ENCODE data around the gene ERLIN1.
A peak's percentile ranks its signal among the peaks of the same experiment; 100 is the strongest.

ERLIN1 gene

DNA sequence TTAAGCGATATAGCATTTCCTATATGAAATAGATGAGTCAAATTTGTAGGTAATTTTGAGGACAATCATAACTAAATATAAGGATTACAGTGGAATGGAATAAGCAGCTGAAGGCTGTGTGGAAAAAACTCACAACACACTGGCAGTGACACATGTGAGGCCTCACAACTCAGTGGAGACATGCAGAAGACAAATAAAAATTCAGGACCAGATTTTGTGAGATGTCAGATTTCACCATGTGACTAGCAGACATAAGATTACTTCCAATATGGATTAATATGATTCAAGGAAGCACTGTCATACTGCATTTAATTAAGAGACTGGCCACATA lies 17.6 kb downstream of the ERLIN1 start:
- no peak for DNase-seq

DNA sequence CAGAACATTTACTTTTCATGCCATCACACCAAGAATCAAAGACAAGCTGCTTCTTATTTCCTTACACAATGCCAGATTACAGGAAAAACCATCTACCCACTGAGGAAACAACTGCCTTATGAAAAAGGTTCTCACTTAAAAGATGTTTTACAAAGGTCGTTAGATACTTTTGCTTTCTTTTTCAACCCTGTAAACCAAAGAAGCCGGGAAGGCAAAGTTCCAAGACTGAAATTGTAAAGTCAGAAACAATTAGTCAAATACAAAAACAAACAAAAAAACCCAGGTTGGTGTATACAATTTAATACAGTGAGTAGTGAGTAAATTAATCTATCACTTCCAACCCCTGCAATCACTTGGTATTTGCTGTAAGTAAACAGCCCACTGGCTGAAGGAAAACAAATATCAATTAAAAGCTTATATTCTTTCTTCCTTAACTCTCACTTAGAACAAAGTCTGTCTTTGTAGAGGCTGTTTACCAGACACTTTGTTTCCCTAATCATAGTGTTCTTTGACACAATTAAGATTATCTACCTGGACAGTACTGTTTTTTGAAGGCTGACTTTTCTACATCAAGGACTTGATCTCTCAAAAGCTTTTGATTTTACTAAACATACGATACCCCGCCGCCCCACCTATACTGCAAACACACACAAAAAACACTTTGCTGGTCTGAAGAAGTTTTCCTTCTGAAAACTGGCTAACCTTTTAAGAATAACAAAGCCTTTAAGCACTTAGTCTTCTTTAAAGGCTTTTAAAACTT lies 18.1 kb downstream of the ERLIN1 start:
- no peak for DNase-seq

DNA sequence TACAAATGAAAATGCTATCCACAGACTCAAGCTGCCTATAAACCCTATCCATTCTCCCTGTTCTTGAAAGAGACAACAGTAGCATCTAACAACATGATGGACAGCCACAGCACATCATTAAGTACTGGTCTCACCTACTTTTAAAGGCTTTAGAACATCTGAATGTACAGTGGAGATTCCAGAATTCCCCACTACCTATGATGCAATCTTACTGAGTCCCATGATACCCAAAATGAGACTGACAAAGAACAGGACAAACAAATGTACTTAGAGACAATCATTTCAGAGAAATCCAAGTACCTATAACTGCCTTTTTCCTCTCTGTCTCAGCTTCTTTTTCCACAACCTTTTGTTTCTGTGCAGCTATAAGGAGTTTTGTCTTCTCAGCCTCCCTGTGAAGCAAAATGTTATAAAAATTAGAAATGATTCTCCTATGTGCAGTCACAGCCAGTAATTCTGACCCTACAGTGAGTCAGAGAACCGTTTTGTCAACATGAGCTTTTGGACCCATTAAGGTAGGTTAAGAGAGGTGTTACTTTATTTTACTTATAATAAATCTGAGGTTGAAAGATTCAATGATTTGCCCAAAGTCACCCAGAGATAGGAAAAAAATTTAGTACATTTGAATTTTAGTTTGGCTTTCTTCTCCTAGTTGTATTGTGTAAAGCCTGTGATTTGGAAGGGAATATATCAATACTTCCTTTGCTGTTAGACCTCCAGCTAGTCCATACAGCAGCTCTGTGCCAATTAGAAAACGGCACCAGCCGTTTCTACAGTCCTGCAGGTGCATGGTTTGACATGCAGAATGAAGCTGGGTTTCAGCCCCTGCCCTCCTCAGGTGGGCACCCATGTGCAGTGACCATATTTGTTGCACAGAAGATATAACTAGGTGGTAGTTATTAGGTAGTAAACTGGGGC lies 21.9 kb downstream of the ERLIN1 start:
- no peak for DNase-seq

DNA sequence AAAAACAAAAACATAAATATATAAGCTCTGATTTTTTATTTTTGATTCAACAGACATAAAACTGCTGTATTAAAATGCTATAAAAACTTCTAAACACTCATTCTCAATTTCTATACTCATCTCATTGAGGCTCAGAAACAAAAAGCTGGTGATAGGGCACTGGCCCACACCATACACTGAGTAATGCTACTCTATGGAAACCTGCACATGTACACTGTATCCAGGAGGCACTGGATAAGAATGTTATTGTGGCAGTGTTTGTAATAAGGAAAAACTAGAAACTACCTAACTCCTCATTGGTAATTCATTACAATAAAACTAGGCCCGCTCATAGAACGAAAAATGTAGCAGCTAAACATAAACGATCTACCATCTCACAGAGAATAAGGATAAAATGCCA lies 23.1 kb downstream of the ERLIN1 start:
- DNase-seq, result no peak

DNA sequence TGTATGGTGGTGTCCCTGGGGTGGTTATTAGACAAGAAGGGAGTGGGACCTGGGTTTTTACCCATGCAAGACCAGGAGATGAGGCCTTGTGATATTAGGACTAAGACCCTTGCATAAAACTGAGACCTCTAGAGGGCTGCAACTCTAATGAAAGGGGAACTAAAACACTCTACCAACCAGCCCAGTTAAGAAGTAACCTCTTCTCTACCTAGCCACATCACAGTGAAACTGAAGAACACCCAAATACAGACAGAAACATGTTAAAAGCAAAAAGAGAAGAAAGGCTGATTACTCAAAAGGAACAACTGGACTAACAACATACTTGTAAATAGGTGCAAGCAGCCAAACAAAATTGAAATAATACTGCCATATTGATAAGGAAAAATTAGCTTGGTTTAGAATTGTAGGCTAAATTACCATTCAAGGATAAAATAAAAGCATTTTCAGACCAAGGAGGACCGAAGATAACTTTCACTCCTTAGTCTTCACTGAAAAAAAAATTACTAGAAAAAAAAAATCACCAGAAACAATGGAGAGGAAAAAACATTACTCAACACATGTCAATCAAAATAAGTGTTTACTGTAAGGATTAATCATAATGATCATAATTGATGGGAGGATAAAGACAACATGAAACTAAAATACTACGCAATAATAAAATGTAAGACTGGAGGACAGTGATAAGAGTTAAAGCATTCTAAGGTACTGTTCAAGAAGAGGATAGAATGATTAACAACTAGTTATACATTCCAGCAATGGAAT lies 27.6 kb downstream of the ERLIN1 start:
- DNase-seq, result no peak

DNA sequence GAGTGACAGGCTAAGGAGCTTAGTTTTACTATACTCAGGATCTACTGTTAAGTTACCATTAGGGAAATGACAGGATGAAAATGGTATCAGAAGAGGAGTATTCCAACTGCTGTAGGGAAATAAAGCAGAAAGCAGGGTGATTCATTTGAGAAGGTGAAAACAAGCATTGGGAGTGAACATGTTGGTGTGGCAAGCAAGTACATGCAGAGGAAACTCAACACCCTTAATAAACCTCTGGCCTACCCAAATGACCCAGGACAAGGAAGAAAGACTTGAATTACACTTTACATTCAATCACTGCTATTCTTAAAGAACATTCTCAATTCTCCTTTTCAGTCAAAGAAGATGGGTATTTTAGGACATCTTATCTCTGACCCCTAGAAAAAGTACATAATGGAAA lies 28.7 kb downstream of the ERLIN1 start:
- DNase-seq, result no peak

DNA sequence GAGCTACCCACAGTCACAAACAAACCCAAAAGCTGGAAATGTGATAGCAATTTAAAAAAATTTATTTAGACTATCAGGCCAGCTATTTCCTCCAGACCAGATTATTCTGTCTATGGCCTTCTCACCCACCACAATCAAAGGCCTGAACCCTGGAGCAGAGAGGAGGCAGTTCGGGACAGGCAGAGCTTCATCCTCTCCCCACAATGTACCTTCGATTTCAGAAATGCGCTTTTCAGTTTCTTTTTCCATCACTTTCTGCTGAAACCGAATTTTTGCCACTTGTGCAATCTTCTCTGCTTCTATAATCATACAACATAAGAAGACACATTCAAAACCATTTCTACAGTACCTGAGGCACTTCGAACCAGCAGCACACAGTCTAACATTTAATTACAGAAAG lies 29.9 kb downstream of the ERLIN1 start:
- no peak for DNase-seq

DNA sequence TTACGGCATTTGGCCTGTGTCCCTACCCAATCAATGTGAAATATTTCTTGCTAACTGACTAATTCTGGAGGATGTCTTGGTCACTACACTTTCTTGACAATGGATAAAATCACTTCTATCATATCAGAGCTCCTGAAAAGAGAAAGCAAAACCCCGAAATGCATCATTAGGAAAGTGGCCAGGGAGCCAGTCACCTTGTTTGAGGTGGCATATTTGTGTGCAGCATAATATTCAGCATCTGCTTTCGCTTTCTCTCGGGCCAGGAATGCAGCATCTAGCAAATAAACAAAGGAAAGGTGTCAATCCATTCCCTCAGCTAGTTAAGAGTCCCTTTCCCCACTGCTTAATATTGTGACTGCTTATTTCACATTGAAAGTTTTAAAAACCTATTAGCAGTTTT lies 31.2 kb downstream of the ERLIN1 start:
- DNase-seq, result no peak

DNA sequence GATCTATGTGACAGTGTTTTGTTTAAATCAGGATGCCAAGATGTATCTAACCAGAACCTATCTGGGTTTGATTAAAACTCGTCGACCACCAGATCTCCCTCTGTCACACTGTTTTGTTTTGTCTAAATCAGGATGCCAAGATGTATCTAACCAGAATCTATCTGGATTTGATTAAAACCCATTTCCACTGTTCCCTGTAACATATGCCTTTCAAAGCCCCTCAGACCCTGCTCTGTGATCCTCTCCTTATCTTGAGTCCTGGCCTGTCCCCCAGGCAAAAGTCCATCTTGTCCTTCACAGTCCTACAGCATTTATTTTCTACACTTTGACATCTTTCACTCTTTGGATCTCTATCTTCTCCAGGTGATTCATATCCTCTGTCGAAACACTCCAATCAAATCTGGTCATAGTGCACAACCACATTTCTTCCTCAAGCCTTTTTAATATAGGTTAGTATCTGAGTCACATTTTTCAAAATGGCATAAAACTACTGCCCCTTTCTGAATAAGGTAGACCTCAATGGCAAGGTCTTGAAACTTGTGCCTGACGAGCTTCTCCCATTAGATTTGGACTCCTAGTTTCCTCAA lies 32.5 kb downstream of the ERLIN1 start:
- no peak for DNase-seq

DNA sequence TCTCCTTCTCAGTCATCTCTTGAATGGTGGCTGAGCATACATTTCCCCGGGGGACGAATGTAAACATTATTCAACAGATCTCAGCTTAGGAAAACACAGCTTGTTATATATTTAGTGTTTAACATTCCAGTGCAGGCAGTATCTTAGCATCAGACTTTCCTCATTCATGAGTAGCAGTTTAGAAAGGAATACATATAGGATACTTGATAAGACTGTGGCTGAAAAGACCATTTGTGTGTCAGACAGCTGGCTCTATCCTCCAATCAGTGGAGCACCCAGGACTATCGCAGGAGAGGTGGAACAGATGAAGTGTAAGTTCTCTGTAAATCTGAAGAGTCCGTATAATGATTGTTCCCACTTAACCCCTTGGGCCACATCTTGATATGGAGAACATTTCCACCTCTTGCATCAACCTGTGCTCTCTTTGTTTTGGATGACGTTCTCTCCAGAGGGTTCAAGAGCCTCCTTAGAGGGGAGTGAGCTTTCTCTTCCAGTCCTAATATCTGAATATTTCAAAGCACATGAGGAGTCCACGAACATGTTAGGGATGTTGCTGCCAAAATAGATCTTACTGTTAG lies 34.0 kb downstream of the ERLIN1 start:
- DNase-seq, result no peak

DNA sequence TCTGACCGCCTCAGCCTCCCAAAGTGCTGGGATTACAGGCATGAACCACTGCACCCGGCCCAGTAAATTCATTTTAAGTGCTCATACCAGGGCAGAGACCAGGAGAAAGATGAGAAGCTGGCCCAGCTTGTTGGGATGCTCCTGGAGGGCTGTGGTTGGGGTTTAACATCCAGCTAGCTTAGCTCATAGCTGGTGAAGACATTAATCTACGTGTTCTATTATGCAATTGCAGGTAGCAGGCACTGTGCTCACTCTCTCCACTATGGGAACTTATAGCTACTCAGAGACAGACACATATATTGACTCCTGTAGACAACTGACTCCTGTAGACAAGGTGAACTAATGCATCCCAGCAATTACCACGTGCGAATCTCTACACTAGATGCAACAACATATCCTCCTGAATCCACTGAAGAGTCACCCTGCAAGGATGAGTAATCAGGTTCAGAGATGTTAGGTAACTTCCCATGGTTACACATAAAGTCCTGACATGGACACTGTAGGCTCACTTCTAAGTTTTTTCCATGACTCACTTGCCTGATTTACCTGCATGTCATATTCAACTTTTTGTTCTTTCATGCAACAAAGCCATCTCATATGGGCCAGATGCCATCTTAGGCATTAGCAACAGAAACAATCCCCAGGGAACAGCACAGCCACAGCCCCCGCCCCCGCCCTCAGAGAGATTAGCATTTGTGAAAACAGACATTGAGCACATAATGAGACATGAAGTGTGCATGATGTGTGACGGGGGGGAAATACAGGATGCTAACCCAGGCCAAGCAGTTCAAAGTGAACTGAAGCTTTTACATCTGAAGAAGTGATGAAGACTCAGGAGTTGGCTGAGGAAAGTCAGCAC lies 37.2 kb downstream of the ERLIN1 start:
- DNase-seq, result peak; percentile 11

DNA sequence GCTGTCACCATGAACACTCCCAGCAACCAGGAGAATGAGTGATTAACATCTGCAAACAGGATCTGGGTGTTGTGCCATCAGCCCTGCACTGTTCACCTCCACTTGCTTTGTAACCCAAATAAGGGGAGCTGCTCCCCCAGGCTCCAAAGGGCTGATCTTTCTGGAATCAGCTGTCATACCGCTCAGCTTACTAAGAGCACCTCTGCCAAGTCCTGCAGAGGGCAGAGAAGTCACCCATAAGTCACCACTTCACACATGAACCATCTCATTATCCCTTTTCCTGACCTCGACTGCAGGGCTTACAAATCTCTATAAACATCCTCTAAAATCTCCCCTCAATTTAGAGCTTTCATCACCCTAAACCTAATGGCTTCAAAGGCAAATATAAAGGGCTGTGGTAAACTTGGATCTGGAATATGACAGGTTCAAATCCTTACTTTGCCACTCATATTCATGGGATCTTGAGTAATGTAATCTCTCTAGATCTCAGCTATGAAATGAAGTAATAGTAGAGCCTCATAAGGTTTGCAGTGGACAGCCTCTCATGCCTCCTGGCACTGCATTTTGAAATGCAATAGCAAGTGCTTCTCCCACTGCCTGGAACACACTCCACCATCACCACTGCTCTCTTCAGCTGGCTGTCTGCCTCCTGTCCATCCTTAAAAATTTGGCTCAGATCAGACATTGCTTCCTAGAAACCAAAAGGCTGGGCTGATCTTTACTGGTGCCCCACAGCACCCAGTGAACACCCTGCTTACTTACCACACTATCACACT lies 38.8 kb downstream of the ERLIN1 start:
- no peak for DNase-seq

DNA sequence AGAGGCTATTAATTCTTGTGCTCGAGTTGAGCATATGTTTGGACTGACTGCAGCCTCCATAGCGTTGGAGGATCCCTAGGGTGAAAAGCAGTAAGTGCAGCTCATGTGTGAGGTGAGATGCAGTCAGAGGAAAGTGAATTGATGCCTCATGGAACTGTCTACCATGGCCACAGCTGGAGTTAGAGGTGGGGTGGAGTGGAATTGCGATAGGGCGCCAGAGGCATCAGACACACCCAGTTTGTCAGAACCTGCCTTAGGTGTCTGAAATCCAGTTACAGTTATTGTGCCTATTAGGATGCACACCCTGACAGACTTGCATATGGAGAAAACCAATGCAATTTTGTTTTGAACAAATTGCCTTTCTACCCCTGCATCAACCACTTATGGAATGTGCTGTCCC lies 39.4 kb downstream of the ERLIN1 start:
- no peak for DNase-seq

DNA sequence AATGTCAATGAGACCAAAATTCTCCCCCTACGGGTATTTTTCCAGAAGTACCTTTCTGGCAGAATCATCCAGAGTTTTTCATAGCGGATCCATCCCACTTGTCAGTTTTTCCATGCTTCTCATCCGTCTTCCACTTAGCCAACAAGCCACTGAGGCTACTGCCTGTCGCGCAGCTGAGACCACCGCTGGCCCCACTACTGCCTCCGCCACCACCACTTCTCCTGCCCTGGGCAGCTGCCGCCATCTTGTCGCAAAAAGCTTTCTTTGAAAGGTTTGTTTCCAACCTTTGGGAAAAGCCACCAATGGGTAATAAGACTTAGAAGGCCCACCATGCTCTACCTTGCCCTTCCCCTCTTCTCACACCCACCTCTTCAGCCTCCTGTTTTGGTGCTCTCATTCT lies 42.1 kb downstream of the ERLIN1 start:
- DNase-seq, result no peak

DNA sequence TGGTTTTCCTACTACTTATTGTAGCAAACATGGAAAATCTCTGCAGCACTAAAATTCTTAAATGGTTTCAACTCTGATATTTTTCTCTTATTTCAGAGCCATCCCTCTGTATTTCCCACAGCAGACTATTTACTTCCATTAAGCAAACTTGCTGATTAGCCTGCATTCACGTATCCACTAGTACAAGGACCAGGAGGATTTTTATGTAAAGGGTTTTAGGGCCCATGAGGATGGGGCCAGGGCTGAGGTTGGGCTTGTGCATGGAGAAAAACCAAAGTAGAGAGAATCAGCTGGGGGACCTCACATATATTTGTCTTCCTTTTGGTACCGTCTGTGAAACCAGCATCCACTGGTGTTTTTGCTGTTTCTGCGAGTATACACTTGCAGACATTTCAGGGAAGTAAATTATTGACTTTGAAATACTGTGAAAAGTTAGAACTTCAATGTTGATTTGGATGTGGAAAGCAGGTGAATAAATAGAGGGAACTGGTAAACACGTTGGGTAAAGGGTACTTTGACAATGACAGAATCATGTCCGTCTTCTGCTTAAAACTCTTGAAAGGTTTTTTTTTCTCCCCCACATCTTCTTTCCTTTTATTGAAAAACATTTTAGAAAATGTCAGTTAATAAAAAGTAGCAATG lies 44.3 kb downstream of the ERLIN1 start:
- DNase-seq, result no peak

DNA sequence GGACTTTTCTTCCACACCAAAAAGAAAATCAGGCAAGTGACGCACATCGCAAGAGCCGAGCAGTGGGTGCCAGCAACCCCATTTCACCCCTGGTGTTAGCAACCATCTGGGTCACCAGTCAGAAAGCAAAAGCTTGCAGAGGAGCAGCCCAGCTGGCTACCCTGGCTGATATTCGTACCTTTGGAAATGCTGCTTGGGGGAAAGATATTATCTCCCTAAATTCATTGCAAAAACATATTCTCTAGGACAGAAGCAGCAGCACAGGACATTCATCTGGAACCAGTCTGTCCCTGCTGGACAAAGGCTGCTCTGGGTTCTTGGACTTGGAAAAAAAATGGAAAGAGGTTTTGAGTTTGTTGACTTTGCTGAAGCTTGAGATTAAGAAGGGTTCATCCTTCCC lies 45.8 kb downstream of the ERLIN1 start:
- DNase-seq, result no peak

DNA sequence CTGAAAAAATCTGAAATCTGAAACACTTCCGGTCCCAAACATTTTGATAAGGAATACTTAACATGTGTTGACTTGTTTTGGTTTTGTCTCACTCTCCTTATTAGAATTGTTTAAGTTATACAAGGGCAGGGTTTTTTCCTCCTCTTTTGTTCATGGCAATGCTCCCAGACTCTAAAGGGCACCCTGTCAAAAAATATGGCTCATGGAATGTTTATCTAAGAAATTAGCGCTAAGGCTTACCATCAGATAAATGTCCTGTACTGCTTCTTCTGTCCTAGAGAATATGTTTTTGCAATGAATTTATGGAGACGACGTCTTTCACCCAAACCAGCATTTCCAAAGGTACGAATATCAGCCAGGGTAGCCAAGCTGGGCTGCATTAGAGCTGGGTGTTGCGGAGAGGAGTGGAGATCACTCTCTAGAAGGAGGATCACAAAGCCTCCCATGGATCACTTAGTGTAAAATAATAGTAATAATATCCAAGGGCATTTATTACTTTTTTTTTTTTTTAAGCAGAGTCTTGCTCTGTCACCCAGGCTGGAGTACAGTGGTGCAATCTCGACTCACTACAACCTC lies 46.8 kb downstream of the ERLIN1 start:
- DNase-seq, result no peak

DNA sequence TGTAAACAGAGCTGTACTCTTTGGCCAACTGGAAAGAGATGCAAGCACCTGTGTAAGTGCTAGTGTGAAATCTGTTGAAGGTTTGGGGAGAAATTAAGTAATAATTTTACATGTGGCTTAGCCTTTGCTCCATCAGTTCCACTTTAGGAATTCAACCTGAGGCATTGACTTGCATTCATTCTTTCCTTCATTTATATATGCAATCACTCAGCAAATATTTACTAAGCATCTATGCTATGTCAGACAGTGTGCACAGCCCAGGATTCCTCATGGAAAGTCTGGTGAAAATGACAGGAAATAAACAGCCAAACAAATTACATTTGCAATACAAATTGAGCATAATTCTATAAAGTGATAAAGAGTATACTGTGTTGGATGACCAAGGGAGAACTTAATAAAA lies 50.3 kb downstream of the ERLIN1 start:
- DNase-seq, result no peak

DNA sequence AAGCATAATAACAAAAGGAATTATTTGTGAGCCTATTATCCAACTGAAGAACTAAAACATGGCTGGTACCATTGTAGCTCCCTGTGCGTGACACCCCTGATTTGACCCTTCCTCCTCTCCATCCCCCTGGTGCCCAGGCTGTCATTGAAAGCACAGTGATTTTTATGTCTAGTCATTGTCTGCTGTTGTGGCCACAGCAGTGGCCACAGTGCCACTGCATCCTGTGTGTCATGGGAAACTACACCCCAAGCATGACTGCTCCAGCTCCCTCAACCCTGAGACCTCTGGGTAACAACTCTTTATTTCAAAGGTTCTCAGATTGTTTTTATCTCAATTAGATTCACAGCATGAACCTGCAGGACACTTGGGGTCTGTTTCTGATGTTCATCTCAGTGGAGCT lies 52.0 kb downstream of the ERLIN1 start:
- no peak for DNase-seq

DNA sequence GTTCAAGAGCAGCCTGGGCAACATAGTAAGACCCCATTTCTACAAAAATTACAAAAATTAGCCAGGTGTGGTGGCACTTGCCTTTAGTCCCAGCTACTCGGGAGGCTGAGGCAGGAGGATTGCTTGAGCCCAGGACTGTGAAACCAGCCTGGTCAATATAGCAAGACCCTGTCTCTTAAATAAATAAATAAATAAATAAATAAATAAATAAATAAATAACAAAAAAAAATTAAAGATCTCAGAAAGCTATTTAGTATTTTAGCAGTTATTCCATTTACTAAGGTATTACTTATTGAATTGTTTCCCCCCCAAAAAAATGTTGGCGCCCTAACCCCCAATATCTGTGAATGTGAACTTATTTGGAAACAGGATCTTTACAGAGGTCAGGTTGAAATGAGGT lies 53.4 kb downstream of the ERLIN1 start:
- no peak for DNase-seq

Measured in activated T-cell treated with anti-CD3 and anti-CD28 coated beads for 4 hours (primary cell).